ENCODE data around the gene LRRC1.

DNA sequence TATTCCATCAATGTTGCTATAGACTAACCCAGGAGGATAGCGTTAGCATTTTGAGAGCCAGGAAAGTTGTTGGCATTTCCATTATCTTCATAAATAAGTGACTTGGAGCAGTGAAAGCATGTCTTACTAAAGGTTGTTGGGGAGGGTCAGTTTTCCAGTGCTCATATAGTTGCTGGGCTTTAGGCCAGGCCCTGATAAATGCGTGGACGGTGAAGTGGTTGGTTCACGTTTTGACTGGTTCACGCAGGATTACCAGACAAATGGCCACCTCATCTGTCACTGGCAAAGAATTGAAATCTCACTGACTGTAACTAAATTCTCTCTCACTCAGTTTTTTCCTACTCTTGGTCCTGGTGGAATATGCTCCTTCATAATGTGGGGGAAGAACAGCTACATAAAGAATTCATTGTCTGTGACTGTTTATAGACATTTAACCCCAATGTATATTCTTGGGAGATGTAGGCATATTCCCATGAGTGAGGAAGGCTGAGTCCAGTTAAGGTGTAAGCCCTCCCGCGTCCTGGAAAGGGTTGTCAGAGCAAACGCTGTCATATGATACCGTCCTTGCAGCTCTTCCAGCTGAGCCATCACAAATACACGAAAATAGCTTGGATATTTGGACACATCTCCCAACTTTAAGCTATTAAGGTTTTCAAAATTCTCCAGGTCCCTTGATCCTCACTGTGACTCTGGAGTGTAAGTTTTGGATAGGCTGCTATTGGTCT, 27.8 kb downstream of the LRRC1 start:
- TF ChIP-seq, protein P1, sequence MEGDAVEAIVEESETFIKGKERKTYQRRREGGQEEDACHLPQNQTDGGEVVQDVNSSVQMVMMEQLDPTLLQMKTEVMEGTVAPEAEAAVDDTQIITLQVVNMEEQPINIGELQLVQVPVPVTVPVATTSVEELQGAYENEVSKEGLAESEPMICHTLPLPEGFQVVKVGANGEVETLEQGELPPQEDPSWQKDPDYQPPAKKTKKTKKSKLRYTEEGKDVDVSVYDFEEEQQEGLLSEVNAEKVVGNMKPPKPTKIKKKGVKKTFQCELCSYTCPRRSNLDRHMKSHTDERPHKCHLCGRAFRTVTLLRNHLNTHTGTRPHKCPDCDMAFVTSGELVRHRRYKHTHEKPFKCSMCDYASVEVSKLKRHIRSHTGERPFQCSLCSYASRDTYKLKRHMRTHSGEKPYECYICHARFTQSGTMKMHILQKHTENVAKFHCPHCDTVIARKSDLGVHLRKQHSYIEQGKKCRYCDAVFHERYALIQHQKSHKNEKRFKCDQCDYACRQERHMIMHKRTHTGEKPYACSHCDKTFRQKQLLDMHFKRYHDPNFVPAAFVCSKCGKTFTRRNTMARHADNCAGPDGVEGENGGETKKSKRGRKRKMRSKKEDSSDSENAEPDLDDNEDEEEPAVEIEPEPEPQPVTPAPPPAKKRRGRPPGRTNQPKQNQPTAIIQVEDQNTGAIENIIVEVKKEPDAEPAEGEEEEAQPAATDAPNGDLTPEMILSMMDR (conservative IDR thresholded peaks at IDR 0.05; ENCODE audit: low read depth in 2 of 2) = no peak
- TF ChIP-seq EZH2 (IDR thresholded peaks at IDR 0.05; ENCODE audit: low read depth, unreplicated experiment) = no peak
- TF ChIP-seq CREB1 (CRISPR knock-in tag; IDR thresholded peaks at IDR 0.05; ENCODE audit: low read depth) = no peak
